ENCODE results near the gene SUPT3H. TPM values are rescaled to one million over a fixed set of nuclear protein-coding genes. Genes with fewer than 3 reads are reported as not detected.
A peak's percentile ranks its signal among the peaks of the same experiment; 100 is the strongest.

Gene SUPT3H
- total RNA-seq, 2 experiments from 2014 or later, result 8.2 to 11.7 TPM

DNA sequence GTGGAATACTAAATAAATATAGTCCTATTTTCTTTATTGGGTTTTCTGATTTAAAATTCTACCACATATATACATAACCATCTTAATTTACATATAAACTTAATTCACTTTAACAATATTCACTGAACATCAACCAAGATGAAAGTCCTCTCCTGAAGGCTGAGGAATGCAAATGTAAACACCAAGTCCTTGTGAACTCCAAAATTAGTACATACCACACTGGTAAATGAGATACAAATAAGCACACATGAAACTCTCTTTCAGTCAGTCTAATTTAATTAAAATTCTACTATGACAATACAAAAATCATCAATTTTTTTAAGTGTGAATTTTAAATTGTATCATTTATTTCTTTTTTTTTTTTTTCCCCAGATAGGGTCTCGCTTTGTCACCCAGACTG is 254.7 kb downstream of the SUPT3H start:
- DNase-seq, result no peak
- Mint-ChIP-seq H3K4me1 (no peaks in the 10 kb centered on the region), H3K9me3 (ENCODE audit: low read depth) (no peaks in the 10 kb centered on the region), H3K36me3 (no peaks in the 10 kb centered on the region), H3K27me3 (no peaks in the 10 kb centered on the region), H3K27ac (no peak overlapping the region), H3K4me3 (no peak overlapping the region)
- CTCF ChIA-PET, result no interaction called here
- ATAC-seq, result no peak

DNA sequence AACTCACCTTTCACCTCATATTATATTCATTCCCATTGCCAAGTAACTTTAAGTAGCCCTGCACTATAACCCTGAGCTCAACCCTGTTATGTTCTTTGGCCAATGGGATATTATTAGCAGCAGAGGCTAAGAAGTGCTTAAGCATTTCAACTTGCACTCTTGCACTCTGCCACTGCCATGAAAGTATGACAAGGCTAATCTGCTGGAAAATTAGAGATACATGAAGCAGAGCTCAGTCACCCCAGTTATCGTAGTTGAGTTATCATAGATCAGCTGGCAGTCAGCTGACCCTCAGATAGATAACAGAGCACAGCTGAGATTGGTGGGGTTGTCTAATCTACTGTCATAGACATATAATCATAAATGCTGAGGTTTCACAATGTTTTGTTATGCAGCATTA is 259.0 kb downstream of the SUPT3H start:
- H3K4me1 Mint-ChIP-seq, result peaks cover 19% of the 10 kb centered on the region
- H3K27ac Mint-ChIP-seq, result no peak overlapping the region
- ATAC-seq, result no peak
- no peak overlapping the region for H3K4me3 Mint-ChIP-seq
- H3K27me3 Mint-ChIP-seq, result no peaks in the 10 kb centered on the region
- no peak for DNase-seq
- CTCF ChIA-PET, result no interaction called here
- H3K9me3 Mint-ChIP-seq (ENCODE audit: low read depth), result no peaks in the 10 kb centered on the region
- H3K36me3 Mint-ChIP-seq, result peaks cover 1% of the 10 kb centered on the region

DNA sequence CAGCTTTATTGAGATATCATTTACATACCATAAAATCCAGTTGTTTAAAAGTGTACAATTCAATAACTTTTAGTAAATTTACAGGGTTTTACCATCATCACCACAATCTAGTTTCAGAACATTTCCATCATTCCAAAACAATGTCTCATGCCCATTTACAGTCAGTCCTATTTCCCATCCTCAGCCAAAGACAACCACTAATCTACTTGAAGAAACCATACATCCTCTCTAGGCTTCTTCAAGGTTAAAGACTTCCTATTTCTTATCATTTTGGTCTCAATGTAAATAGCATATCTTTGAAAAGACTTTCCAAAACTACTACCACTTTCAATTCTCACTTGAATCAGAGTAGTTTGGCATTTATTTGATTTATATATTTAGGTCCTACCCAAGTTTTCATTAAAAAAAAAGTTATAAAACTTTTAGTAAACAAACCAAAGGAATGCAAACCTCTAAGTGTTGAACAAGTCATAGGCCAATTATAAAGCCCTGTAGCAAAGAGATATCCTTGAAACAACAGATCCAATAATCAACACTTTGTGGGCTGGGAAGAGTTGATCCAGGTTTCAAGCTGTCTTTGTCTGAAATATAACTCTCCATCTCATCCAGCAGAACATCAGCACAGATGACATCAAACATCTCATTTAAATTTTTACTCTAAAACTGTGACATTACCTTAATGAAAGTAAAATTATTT is 260.9 kb downstream of the SUPT3H start:
- Mint-ChIP-seq H3K4me1 (peaks cover 19% of the 10 kb centered on the region), H3K9me3 (ENCODE audit: low read depth) (peaks cover 3% of the 10 kb centered on the region), H3K4me3 (no peak overlapping the region), H3K36me3 (peaks cover 3% of the 10 kb centered on the region), H3K27ac (no peak overlapping the region), H3K27me3 (no peaks in the 10 kb centered on the region)
- CTCF ChIA-PET, result interaction anchor here (1.3 kb wide), 1 partner anchor 33 kb away, joined by 3 read pairs; no protein-coding TSS in a partner anchor
- ATAC-seq, result peak; percentile 42
- DNase-seq, result no peak

DNA sequence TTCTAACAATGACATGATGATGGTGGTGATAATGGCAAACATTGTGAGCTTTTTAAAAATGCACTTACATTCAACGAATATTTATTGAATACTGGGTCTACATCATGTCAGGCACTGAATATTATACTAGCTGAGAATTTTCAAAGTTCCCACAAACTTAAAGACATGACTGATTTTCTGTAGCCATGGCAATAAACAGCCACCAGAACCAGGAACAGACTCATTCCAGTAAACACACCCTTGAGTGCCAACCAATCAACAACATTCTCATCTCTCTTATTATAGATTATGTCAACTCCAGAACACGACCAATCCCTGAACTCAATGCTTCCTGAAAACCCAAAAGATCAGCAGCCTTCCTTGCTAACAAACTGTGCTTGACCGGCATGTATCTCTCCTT is 262.0 kb downstream of the SUPT3H start:
- Mint-ChIP-seq H3K4me3 (no peak overlapping the region), H3K4me1 (peaks cover 19% of the 10 kb centered on the region), H3K36me3 (peaks cover 3% of the 10 kb centered on the region), H3K9me3 (ENCODE audit: low read depth) (peaks cover 3% of the 10 kb centered on the region), H3K27me3 (no peaks in the 10 kb centered on the region), H3K27ac (no peak overlapping the region)
- CTCF ChIA-PET, result interaction anchor here (1.3 kb wide), 1 partner anchor 34 kb away, joined by 3 read pairs; no protein-coding TSS in a partner anchor
- ATAC-seq (no peak), DNase-seq (no peak)

DNA sequence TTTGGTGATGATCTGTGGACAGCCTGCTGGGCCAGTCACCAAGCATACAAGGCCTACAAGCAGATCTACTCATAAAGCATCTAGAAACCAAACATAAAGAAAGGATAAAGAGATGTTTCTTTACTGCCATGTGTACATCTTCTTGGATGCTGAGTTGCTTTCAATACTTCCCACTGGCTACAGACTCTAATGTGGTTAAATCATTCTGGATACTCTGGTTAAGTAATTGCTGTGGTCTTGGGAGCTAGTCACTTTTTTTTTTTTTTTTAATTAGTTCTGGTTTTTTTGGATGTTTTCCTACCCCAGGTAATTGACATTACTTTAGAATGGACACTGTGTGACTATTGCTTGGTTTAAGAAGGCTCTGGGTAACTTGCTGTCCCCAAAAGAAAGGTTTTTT is 265.0 kb downstream of the SUPT3H start:
- H3K9me3 Mint-ChIP-seq (ENCODE audit: low read depth), result peaks cover 3% of the 10 kb centered on the region
- DNase-seq (no peak), ATAC-seq (no peak)
- CTCF ChIA-PET, result no interaction called here
- H3K4me1 Mint-ChIP-seq, result peaks cover 27% of the 10 kb centered on the region
- H3K4me3 Mint-ChIP-seq, result no peak overlapping the region
- no peak overlapping the region for H3K27ac Mint-ChIP-seq
- no peaks in the 10 kb centered on the region for H3K27me3 Mint-ChIP-seq
- H3K36me3 Mint-ChIP-seq, result peaks cover 3% of the 10 kb centered on the region

DNA sequence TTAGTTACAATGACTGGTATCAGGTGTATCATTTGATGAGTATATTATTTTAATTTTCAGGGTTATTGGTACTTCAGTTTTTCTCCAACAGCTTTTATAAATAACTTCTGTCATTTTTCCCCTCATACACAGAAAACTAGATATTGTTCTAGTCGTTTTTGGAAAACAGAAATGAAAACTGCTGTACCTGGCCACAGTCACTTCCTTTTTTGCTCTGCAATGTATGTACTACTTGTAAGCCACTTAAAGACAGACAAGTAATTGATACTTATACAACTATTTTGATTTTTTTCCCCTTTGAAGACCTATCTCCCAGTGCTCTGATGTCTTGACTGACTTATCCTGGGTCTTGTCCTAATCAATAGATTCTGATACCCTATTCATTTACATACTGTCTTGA is 268.2 kb downstream of the SUPT3H start:
- DNase-seq (no peak), ATAC-seq (no peak)
- CTCF ChIA-PET, result interaction anchor here (1.5 kb wide), 1 partner anchor 268 kb away, joined by 4 read pairs; the partner anchor contains the start of gene SUPT3H
- Mint-ChIP-seq H3K9me3 (ENCODE audit: low read depth) (peaks cover 3% of the 10 kb centered on the region), H3K27me3 (no peaks in the 10 kb centered on the region), H3K4me3 (no peak overlapping the region), H3K4me1 (peaks cover 11% of the 10 kb centered on the region), H3K36me3 (peaks cover 3% of the 10 kb centered on the region), H3K27ac (no peak overlapping the region)

DNA sequence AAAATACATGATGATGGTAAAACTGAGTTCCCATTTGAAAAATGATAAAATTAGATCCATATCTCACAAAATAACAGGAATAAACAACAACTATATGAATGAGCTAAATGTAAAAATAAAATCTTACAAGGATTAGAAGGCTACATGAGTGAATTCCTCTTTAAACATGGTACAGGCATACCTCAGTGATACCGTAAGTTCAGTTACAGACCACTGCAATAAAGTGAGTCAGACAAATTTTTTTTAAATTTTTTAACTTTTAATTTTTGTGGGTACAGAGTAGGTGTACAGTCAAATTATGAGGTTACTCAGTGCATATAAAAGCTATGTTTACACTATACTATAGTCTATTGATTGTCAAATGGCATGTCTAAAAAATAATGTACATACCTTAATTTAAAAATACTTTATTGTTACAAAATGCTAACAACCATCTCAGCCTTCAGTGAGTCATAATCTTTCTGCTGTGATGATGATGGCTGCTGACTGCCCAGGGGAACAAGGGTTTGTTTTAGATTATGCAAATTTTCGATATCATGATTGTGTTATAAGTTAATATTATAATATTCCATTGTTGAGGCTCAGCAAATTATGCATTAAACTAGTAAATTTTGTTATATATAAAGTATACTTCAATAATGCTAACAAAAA is 272.4 kb downstream of the SUPT3H start:
- Mint-ChIP-seq H3K36me3 (peaks cover 1% of the 10 kb centered on the region), H3K4me3 (no peak overlapping the region), H3K9me3 (ENCODE audit: low read depth) (no peaks in the 10 kb centered on the region), H3K4me1 (peaks cover 11% of the 10 kb centered on the region), H3K27ac (no peak overlapping the region), H3K27me3 (no peaks in the 10 kb centered on the region)
- CTCF ChIA-PET, result no interaction called here
- ATAC-seq (no peak), DNase-seq (no peak)

DNA sequence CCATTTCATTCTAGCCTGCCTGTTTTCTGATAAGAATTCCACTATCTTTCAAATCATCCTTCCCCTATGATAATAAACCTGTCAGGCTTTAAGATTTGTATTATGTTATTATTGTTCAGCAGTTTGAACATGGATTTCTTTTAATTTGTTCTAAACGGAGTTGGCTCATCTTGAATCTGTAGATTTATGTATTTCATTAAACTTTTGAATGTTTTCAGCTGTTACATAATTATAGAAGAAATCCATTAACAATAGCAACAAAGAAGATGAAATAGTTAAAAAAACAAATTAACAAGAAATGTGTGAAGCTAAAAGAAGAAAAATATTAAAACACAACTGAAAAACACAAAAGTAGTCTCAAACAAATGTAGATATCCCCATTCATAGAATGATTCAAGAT is 273.3 kb downstream of the SUPT3H start:
- Mint-ChIP-seq H3K27ac (no peak overlapping the region), H3K4me1 (peaks cover 5% of the 10 kb centered on the region), H3K27me3 (no peaks in the 10 kb centered on the region), H3K9me3 (ENCODE audit: low read depth) (no peaks in the 10 kb centered on the region), H3K36me3 (peaks cover 1% of the 10 kb centered on the region), H3K4me3 (no peak overlapping the region)
- no peak for DNase-seq
- no peak for ATAC-seq
- CTCF ChIA-PET, result no interaction called here

DNA sequence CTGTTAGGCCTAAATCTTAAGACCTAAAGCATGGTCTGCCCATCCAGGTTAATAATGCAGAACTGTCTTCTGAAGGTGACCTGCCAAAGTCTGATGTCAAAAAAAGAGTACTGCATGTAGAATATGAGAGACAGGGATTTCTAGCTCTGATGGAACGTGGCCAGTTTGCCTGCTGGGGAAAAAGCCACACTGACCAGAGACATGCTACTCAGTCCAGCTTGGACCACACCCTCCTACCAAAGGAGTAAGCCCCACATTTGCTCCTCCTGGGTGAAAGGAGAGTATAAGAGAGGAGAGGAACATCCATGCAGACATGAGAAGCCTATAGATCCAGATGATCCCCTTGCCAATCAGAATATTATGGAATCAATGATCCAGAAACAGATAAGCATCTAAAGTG is 279.5 kb downstream of the SUPT3H start:
- Mint-ChIP-seq H3K27ac (no peak overlapping the region), H3K27me3 (no peaks in the 10 kb centered on the region), H3K4me3 (no peak overlapping the region), H3K9me3 (ENCODE audit: low read depth) (no peaks in the 10 kb centered on the region), H3K36me3 (peaks cover 5% of the 10 kb centered on the region), H3K4me1 (no peaks in the 10 kb centered on the region)
- no peak for ATAC-seq
- no peak for DNase-seq
- CTCF ChIA-PET, result no interaction called here

DNA sequence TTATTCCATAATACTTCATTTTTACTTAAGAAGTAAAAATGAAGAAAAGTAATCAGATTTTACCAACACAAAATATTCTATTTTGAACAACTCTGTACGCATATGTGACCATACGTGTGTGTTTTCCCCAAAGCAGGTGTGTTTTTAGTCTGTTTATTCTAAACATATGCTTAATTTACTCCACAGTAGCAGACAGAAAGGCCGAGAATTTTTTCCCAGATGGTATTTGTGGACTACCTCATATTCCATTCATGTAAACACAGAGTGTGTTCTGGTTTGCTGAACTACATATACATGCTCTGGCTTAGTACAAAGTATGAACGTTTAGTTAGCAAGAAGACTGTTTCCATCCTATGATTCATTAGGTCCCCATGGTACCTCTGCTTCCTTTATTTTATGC is 282.9 kb downstream of the SUPT3H start:
- ATAC-seq (no peak), DNase-seq (no peak)
- Mint-ChIP-seq H3K27me3 (no peaks in the 10 kb centered on the region), H3K4me3 (no peak overlapping the region), H3K36me3 (peaks cover 9% of the 10 kb centered on the region), H3K27ac (no peak overlapping the region), H3K4me1 (no peaks in the 10 kb centered on the region), H3K9me3 (ENCODE audit: low read depth) (no peaks in the 10 kb centered on the region)
- CTCF ChIA-PET, result no interaction called here

DNA sequence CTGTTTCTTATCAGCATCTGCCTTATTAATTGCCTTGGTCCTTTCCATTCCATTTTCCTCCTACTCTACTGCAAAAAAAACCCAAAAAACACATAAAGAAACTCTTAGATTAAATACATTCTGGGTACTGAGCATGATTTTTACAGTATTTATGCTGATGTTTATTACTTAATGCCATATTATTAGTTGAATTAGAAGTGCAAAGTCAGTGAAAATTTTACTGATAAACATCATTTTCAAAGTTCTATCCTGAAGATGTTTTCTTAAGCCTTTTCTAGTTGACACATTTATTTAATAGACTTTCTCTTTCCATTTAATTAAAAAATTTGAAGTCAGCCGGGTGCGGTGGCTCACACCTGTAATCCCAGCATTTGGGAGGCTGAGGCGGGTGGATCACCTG is 285.6 kb downstream of the SUPT3H start:
- Mint-ChIP-seq H3K4me1 (no peaks in the 10 kb centered on the region), H3K27ac (no peak overlapping the region), H3K27me3 (no peaks in the 10 kb centered on the region), H3K4me3 (no peak overlapping the region), H3K36me3 (peaks cover 6% of the 10 kb centered on the region), H3K9me3 (ENCODE audit: low read depth) (no peaks in the 10 kb centered on the region)
- ATAC-seq (no peak), DNase-seq (no peak)
- CTCF ChIA-PET, result interaction anchor here (0.6 kb wide), 1 partner anchor 142 kb away, joined by 3 read pairs; no protein-coding TSS in a partner anchor

DNA sequence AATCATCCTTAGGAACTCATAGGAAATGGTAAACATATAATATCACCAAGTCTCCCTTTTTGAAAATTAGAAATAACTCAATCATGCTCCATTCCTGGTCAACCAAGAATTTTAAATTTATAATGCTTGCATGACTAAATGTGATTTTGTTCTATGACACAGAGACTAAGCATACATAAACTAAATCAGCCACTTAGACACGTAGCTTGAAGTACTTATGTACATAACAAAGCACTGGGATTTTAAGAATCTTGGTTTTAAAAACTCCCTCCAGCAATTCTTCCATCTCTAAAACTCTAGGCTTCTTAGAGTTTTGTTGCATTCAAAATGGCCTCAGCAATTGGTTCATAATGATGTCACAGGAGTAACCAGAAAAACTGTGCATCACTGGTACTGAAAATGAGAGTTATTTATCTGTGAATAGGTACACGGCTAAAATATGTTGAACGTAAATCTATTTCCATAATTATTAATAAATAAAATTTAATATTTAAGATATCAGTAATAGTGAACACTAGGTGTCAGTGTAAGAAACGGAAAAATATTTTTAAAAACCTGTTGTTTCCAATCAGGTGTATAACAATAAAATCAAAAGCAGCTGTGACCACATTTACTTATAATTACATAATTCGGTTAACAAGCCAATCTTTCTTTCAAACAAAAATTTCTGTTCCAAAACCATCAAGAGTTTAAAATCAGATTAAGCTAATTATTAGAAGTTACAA is 291.2 kb downstream of the SUPT3H start:
- peaks cover 2% of the 10 kb centered on the region for H3K9me3 Mint-ChIP-seq (ENCODE audit: low read depth)
- peaks cover 6% of the 10 kb centered on the region for H3K4me1 Mint-ChIP-seq
- CTCF ChIA-PET, result interaction anchor here (1.7 kb wide), 1 partner anchor 291 kb away, joined by 3 read pairs; the partner anchor contains the start of gene SUPT3H
- H3K4me3 Mint-ChIP-seq, result no peak overlapping the region
- peaks cover 2% of the 10 kb centered on the region for H3K36me3 Mint-ChIP-seq
- H3K27me3 Mint-ChIP-seq, result no peaks in the 10 kb centered on the region
- no peak overlapping the region for H3K27ac Mint-ChIP-seq
- no peak for DNase-seq
- ATAC-seq, result no peak

DNA sequence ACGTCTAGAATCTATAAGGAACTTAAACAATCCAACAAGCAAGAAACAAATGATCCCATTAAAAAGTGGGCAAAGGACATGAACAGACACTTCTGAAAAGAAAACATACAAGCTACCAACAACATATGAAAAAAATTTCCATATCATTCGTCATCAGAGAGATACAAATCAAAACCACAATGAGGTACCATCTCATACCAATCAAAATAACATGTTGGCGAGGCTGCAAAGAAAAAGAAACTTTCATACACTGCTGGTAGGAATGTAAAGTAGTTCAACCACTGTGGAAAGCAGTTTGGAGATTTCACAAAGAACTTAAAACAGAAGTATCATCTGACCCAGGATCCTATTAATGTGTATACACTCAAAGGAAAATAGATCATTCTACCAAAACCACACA is 293.5 kb downstream of the SUPT3H start:
- Mint-ChIP-seq H3K4me1 (peaks cover 6% of the 10 kb centered on the region), H3K27me3 (no peaks in the 10 kb centered on the region), H3K9me3 (ENCODE audit: low read depth) (peaks cover 6% of the 10 kb centered on the region), H3K4me3 (no peak overlapping the region), H3K27ac (no peak overlapping the region), H3K36me3 (peaks cover 6% of the 10 kb centered on the region)
- no peak for ATAC-seq
- CTCF ChIA-PET, result no interaction called here
- no peak for DNase-seq

DNA sequence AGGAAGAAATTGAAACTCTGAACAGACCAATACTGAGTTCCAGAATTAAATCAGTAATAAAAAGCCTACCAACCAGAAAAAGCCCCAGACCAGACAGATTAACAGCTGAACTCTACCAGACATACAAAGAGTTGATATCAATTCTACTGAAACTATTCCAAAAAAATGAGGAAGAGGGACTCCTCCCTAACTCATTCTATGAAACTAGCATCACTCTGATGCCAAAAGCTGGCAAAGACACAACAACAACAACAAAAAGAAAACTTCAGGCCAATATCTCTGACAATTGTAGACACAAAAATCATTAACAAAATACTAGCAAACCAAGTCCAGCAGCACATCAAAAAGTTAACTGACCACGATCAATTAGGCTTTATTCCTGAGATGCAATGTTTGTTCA is 295.6 kb downstream of the SUPT3H start:
- H3K36me3 Mint-ChIP-seq, result peaks cover 15% of the 10 kb centered on the region
- H3K4me1 Mint-ChIP-seq, result peaks cover 6% of the 10 kb centered on the region
- H3K27me3 Mint-ChIP-seq, result no peaks in the 10 kb centered on the region
- no peak overlapping the region for H3K4me3 Mint-ChIP-seq
- no peak overlapping the region for H3K27ac Mint-ChIP-seq
- ATAC-seq (no peak), DNase-seq (no peak)
- CTCF ChIA-PET, result interaction anchor here (0.7 kb wide), 1 partner anchor 18 kb away, joined by 3 read pairs; no protein-coding TSS in a partner anchor
- H3K9me3 Mint-ChIP-seq (ENCODE audit: low read depth), result peaks cover 14% of the 10 kb centered on the region
